Spleen (tissue), 11 donors: ENCODE results near the gene PDZD2. TPM values are rescaled to one million over a fixed set of nuclear protein-coding genes. Genes with fewer than 3 reads are reported as not detected.

Source experiments
- DNase-seq: peaks from one replicate; pipeline ENCODE4 v3.0.0-alpha.2; 2020
- H3K27ac ChIP-seq, 8 donors: fragments of 200-600 bp; sonication (generic) in 7 of 8; 1 replicate in 4 of 8; 2 replicates in 4 of 8; pipeline versions ENCODE4 v1.5.0 to v1.8.0; 2016 to 2021; ENCODE audit warnings: inconsistent platforms in 4 of 8, mild to moderate bottlenecking in 4 of 8, moderate library complexity in 1 of 8
- H3K27me3 ChIP-seq, 7 donors: fragments of 200-600 bp; sonication (generic) in 6 of 7; replicated peaks in 1 of 7; 1 replicate in 4 of 7; 2 replicates in 3 of 7; pipeline versions ENCODE4 v1.5.0 to v1.8.0; 2016 to 2021; ENCODE audit warnings: inconsistent platforms in 3 of 7, mild to moderate bottlenecking in 1 of 7
- H3K36me3 ChIP-seq, 6 donors: fragments of 200-600 bp; sonication (generic) in 5 of 6; 1 replicate in 4 of 6; 2 replicates in 2 of 6; pipeline versions ENCODE4 v1.5.0 to v1.8.0; 2016 to 2021; ENCODE audit warnings: inconsistent platforms in 2 of 6
- H3K4me1 ChIP-seq, 6 donors: fragments of 200-600 bp; sonication (generic) in 5 of 6; 1 replicate in 3 of 6; 2 replicates in 3 of 6; pipeline versions ENCODE4 v1.5.0 to v1.8.0; 2016 to 2021; ENCODE audit warnings: inconsistent platforms in 3 of 6
- H3K4me3 ChIP-seq, 8 donors: fragments of 200-600 bp; sonication (generic) in 7 of 8; 1 replicate in 4 of 8; 2 replicates in 4 of 8; pipeline versions ENCODE4 v1.5.0 to v1.8.0; 2016 to 2021; ENCODE audit warnings: inconsistent platforms in 4 of 8, mild to moderate bottlenecking in 4 of 8, moderate library complexity in 2 of 8
- H3K9me3 ChIP-seq, 8 donors: fragments of 200-600 bp; sonication (generic) in 7 of 8; 1 replicate in 4 of 8; 2 replicates in 4 of 8; pipeline versions ENCODE4 v1.5.0 to v1.8.0; 2016 to 2021; ENCODE audit warnings: inconsistent platforms in 4 of 8
- POLR2A ChIP-seq, 3 donors: fragments of 450-650 bp; IDR thresholded peaks; one replicate each; pipeline ENCODE4 v1.5.1; 2017; ENCODE audit warnings: antibody characterized with exemption in 3 of 3, mild to moderate bottlenecking in 1 of 3
- POLR2AphosphoS5 ChIP-seq, 3 donors: sonication (generic); formaldehyde crosslinking; IDR thresholded peaks; one replicate each; pipeline ENCODE4 v1.5.1; 2017; ENCODE audit warnings: antibody characterized with exemption in 3 of 3
- WGBS, 5 donors: extraction: QIAGEN DNeasy Blood & Tissue Kit in 3 of 5; methylation state at CpG; one replicate each; pipeline versions ENCODE4 v1.1.5 to v1.1.7; 2013 to 2018; 5-methylcytosine and 5-hydroxymethylcytosine counted together
- intact Hi-C: fragments of 100-400 bp; cut with DNase I; formaldehyde crosslinking; loops from one replicate; pipeline ENCODE4 v1.15.0; 2023; ENCODE audit warnings: low total_unique reads
- polyA plus RNA-seq, 3 donors: library from polyadenylated mRNA; stranded (reverse); fragments of 200-250 nt; gene quantifications; one replicate each; pipeline ENCODE4 v1.2.1, GENCODE V29; 2013
- total RNA-seq, 7 donors: library from RNA; depleted of rRNA in 3 of 7; stranded (reverse); fragments of >200 nt in 3 of 7; fragmentation: NEBNext Ultra II Directional in 4 of 7; extraction: Animal tissue kit (Norgen Biotek cat#: 25700) in 4 of 7; gene quantifications; one replicate each; pipeline versions ENCODE4 v1.1.0 to v1.2.1, GENCODE V29; 2016 to 2021
- TF ChIP-seq, protein P1 (sequence below), 11 experiments: fragments of 200-600 bp in 7 of 11; fragments of 450-650 bp in 4 of 11; sonication (generic) in 4 of 11; IDR thresholded peaks in 8 of 11; conservative IDR thresholded peaks in 3 of 11; 1 replicate in 7 of 11; 2 replicates in 4 of 11; pipeline versions ENCODE4 v1.4.0 to v1.8.0; 2016 to 2021; ENCODE audit warnings: antibody characterized with exemption in 11 of 11, inconsistent platforms in 4 of 11, mild to moderate bottlenecking in 1 of 11
- donor health status: healthy with polysubstance abuse.
- donor health status: DM: no; HTN: no; CAD: no; lungs with moderate emphysema.
- donor health status: DM: no; HTN: no; CAD: no.
- donor health status: Bipolar disorder and iron deficiency.
- donor health status: healthy.
- donor health status: DM: no; HTN: no; CAD: no.
- donor health status: DM: yes; HTN: yes; CAD: no.

PDZD2 gene
- total and polyA plus RNA-seq, 10 donors: 0.09 to 4.7 (median 2.4) TPM

- no peaks in the 10 kb centered on the region for H3K4me1 ChIP-seq
- WGBS, 5 donors: 61 to 72% (median 62%) methylated on average over 7 of the region's 7 CpGs
- no peak overlapping the region for H3K4me3 ChIP-seq
- no peak for DNase-seq
- no peaks in the 10 kb centered on the region for H3K27me3 ChIP-seq
- TF ChIP-seq POLR2A (IDR thresholded peaks at IDR 0.05) (no peak), POLR2AphosphoS5 (IDR thresholded peaks at IDR 0.05) (no peak)
- TF ChIP-seq, protein P1, sequence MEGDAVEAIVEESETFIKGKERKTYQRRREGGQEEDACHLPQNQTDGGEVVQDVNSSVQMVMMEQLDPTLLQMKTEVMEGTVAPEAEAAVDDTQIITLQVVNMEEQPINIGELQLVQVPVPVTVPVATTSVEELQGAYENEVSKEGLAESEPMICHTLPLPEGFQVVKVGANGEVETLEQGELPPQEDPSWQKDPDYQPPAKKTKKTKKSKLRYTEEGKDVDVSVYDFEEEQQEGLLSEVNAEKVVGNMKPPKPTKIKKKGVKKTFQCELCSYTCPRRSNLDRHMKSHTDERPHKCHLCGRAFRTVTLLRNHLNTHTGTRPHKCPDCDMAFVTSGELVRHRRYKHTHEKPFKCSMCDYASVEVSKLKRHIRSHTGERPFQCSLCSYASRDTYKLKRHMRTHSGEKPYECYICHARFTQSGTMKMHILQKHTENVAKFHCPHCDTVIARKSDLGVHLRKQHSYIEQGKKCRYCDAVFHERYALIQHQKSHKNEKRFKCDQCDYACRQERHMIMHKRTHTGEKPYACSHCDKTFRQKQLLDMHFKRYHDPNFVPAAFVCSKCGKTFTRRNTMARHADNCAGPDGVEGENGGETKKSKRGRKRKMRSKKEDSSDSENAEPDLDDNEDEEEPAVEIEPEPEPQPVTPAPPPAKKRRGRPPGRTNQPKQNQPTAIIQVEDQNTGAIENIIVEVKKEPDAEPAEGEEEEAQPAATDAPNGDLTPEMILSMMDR (IDR thresholded peaks at IDR 0.05 in 8 of 11, conservative IDR thresholded peaks at IDR 0.05 in 3 of 11): no peak
- no peaks in the 10 kb centered on the region for H3K36me3 ChIP-seq
- intact Hi-C loops: no loop called here
- peaks cover 0 to 17% (median 0%) of the 10 kb centered on the region in 8 donors for H3K9me3 ChIP-seq
- H3K27ac ChIP-seq: peak overlapping the region in 2 of 8 donors; percentile 23
Observed at GRCh38 chr5:32042551-32042961, 403.6 kb downstream of the PDZD2 start.

GRCh38 chr5:32043105-32043504 lies 404.2 kb downstream of the PDZD2 start:
- H3K27me3 ChIP-seq: no peaks in the 10 kb centered on the region
- intact Hi-C loops: no loop called here
- TF ChIP-seq, protein P1 (IDR thresholded peaks at IDR 0.05 in 8 of 11, conservative IDR thresholded peaks at IDR 0.05 in 3 of 11): no peak
- no peak for TF ChIP-seq POLR2AphosphoS5 (IDR thresholded peaks at IDR 0.05)
- no peak for TF ChIP-seq POLR2A (IDR thresholded peaks at IDR 0.05)
- H3K27ac ChIP-seq: peak overlapping the region in 2 of 8 donors; percentile 23
- no peaks in the 10 kb centered on the region for H3K36me3 ChIP-seq
- DNase-seq: no peak
- 72 to 85% (median 83%) methylated on average over 5 of the region's 5 CpGs for WGBS, 5 donors
- H3K4me3 ChIP-seq: no peak overlapping the region
- H3K9me3 ChIP-seq: peaks cover 0 to 17% (median 0%) of the 10 kb centered on the region in 8 donors
- no peaks in the 10 kb centered on the region for H3K4me1 ChIP-seq

DNA sequence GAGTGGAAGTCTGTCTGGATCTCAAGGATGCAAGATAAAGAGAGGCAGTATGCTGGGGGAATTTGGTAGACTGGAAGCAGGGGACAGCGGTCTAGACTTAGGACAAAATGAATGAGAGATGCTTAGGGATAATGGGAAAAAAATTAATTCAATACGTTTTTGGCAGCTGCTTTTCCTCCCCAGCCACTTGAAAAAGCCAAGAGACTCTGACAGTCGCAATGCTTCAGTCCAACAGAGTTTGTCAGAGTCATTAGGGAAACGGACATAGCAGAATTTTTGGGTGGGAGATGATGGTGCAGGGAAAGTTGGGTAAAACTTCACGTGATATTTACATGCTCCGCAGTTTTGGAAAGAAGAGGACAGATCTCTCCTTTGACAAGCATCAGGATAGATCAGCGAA lies 405.5 kb downstream of the PDZD2 start:
- Histone ChIP-seq H3K36me3 (no peaks in the 10 kb centered on the region), H3K27me3 (no peaks in the 10 kb centered on the region), H3K27ac (no peak overlapping the region), H3K4me3 (no peak overlapping the region), H3K4me1 (no peaks in the 10 kb centered on the region), H3K9me3 (peaks cover 0 to 17% (median 0%) of the 10 kb centered on the region in 8 donors)
- intact Hi-C loops: no loop called here
- WGBS, 5 donors: 78 to 83% (median 79%) methylated on average over 7 of the region's 7 CpGs
- no peak for DNase-seq
- TF ChIP-seq, protein P1 (IDR thresholded peaks at IDR 0.05 in 8 of 11, conservative IDR thresholded peaks at IDR 0.05 in 3 of 11): no peak
- TF ChIP-seq POLR2AphosphoS5 (IDR thresholded peaks at IDR 0.05) (no peak), POLR2A (IDR thresholded peaks at IDR 0.05) (no peak)

GRCh38 chr5:32044939-32045338 lies 406.0 kb downstream of the PDZD2 start:
- no peak overlapping the region for H3K4me3 ChIP-seq
- H3K27ac ChIP-seq: no peak overlapping the region
- TF ChIP-seq, protein P1 (IDR thresholded peaks at IDR 0.05 in 8 of 11, conservative IDR thresholded peaks at IDR 0.05 in 3 of 11): no peak
- TF ChIP-seq POLR2A (IDR thresholded peaks at IDR 0.05) (no peak), POLR2AphosphoS5 (IDR thresholded peaks at IDR 0.05) (no peak)
- no peak for DNase-seq
- no peaks in the 10 kb centered on the region for H3K4me1 ChIP-seq
- intact Hi-C loops: no loop called here
- no peaks in the 10 kb centered on the region for H3K36me3 ChIP-seq
- peaks cover 0 to 12% (median 0%) of the 10 kb centered on the region in 8 donors for H3K9me3 ChIP-seq
- no peaks in the 10 kb centered on the region for H3K27me3 ChIP-seq
